Fibroblast of lung (primary cell): Measurements from ENCODE around the gene DUSP8. TPM values are rescaled to one million over a fixed set of nuclear protein-coding genes. Genes with fewer than 3 reads are reported as not detected.
"Not testable (repeated sequence)": the region's sequence is repeated elsewhere in the genome, so short reads cannot be mapped to it uniquely, and the experiment has no call there.

Experiments used
- DNase-seq, 2 donors: peaks; one replicate each; pipeline versions ENCODE4 v3.0.0 to v3.0.0-alpha.2; 2010; ENCODE audit warnings: low read depth in 2 of 2
- H2AFZ ChIP-seq: 2 replicates; pipeline ENCODE4 v1.5.1; 2012; ENCODE audit warnings: low read length, control low read depth, inconsistent platforms
- H3K27ac ChIP-seq: 2 replicates; pipeline ENCODE4 v1.5.1; 2011; ENCODE audit warnings: low read length, control low read depth; ENCODE audit not compliant: insufficient read depth
- H3K27me3 ChIP-seq: 2 replicates; pipeline ENCODE4 v1.5.1; 2011; ENCODE audit warnings: mild to moderate bottlenecking, low read length; ENCODE audit not compliant: control insufficient read depth, insufficient read depth
- H3K36me3 ChIP-seq: 2 replicates; pipeline ENCODE4 v1.5.1; 2011; ENCODE audit warnings: low read length; ENCODE audit not compliant: control insufficient read depth, insufficient read depth
- H3K4me1 ChIP-seq: 2 replicates; pipeline ENCODE4 v1.5.1; 2011; ENCODE audit warnings: low read length; ENCODE audit not compliant: control insufficient read depth, insufficient read depth; ENCODE audit errors: extremely low read depth
- H3K4me2 ChIP-seq: 2 replicates; pipeline ENCODE4 v1.5.1; 2011; ENCODE audit warnings: low read length, control low read depth; ENCODE audit not compliant: insufficient read depth; ENCODE audit errors: extremely low read depth
- H3K4me3 ChIP-seq, 4 experiments: fragments of 200-600 bp in 1 of 4; sonication (generic) in 1 of 4; replicated peaks in 1 of 4; 2 replicates each; pipeline ENCODE4 v1.5.1; 2011 to 2016; ENCODE audit warnings: low read length in 4 of 4, low read depth in 3 of 4, mild to moderate bottlenecking in 3 of 4, control low read depth in 2 of 4, inconsistent platforms in 1 of 4, mixed read lengths in 1 of 4; ENCODE audit not compliant: insufficient read depth in 1 of 4; ENCODE audit errors: control extremely low read depth in 1 of 4
- H3K79me2 ChIP-seq: 2 replicates; pipeline ENCODE4 v1.5.1; 2012; ENCODE audit warnings: mild to moderate bottlenecking, low read length, inconsistent platforms; ENCODE audit not compliant: control insufficient read depth, insufficient read depth
- H3K9ac ChIP-seq: 2 replicates; pipeline ENCODE4 v1.5.1; 2011; ENCODE audit warnings: mild to moderate bottlenecking, low read length, control low read depth; ENCODE audit not compliant: insufficient read depth
- H3K9me3 ChIP-seq: 2 replicates; pipeline ENCODE4 v1.5.1; 2012; ENCODE audit warnings: low read depth, low read length; ENCODE audit not compliant: control insufficient read depth, insufficient read depth
- H4K20me1 ChIP-seq: 2 replicates; pipeline ENCODE4 v1.5.1; 2011; ENCODE audit warnings: low read length; ENCODE audit not compliant: control insufficient read depth, insufficient read depth; ENCODE audit errors: extremely low read depth
- CTCF ChIP-seq, 2 donors: IDR thresholded peaks in 1 of 2; conservative IDR thresholded peaks in 1 of 2; 1 replicate in 1 of 2; 2 replicates in 1 of 2; pipeline ENCODE4 v1.5.1; 2011 to 2012; ENCODE audit warnings: low read length in 2 of 2, control low read depth in 1 of 2, inconsistent platforms in 1 of 2, low read depth in 1 of 2, mild to moderate bottlenecking in 1 of 2
- EZH2 ChIP-seq: IDR thresholded peaks from 2 replicates; pipeline ENCODE4 v1.5.1; 2012; ENCODE audit warnings: low read length, control low read depth, mild to moderate bottlenecking; ENCODE audit errors: missing control alignments
- polyA plus RNA-seq, 2 donors: library from polyadenylated mRNA; depleted of rRNA in 1 of 2; stranded (reverse) in 1 of 2; unstranded in 1 of 2; fragments of >200 nt; gene quantifications; 2 replicates each; pipeline ENCODE4 v1.2.1, GENCODE V29; 2011 to 2012; ENCODE audit warnings: missing spikeins in 1 of 2
- total RNA-seq: library from RNA; depleted of rRNA; stranded (reverse); fragments of >200 nt; gene quantifications from 2 replicates; pipeline ENCODE4 v1.2.1, GENCODE V29; 2014

The DUSP8 gene
- total and polyA plus RNA-seq, 2 donors (not counting 1 experiment from before 2014, with no cell fraction given): 0.62 to 0.66 TPM

- peaks cover 4% of the 10 kb centered on the region for H3K79me2 ChIP-seq
- H3K9me3 ChIP-seq: no peaks in the 10 kb centered on the region
- no peaks in the 10 kb centered on the region for H3K27me3 ChIP-seq
- H3K4me1 ChIP-seq: no peaks in the 10 kb centered on the region
- no peak overlapping the region for H3K9ac ChIP-seq
- no peak overlapping the region for H3K4me2 ChIP-seq
- H3K36me3 ChIP-seq: no peaks in the 10 kb centered on the region
- no peak overlapping the region for H2AFZ ChIP-seq
- DNase-seq: no peak
- H3K27ac ChIP-seq: no peak overlapping the region
- no peak for TF ChIP-seq EZH2
- TF ChIP-seq CTCF (conservative IDR thresholded peaks at IDR 0.05 in 1 of 2, IDR thresholded peaks at IDR 0.05 in 1 of 2; ENCODE audit: low read depth in 1 of 2, low read length in 2 of 2): no peak
- no peak overlapping the region for H3K4me3 ChIP-seq
- no peaks in the 10 kb centered on the region for H4K20me1 ChIP-seq
Observed at GRCh38 chr11:1513326-1514296, 58.5 kb downstream of the DUSP8 start.

- not testable (repeated sequence) for H3K4me3 ChIP-seq, H3K9me3 ChIP-seq, H3K36me3 ChIP-seq, DNase-seq, H2AFZ ChIP-seq, H3K4me2 ChIP-seq, H3K27me3 ChIP-seq, H3K9ac ChIP-seq, H4K20me1 ChIP-seq, H3K79me2 ChIP-seq, H3K4me1 ChIP-seq, H3K27ac ChIP-seq
Observed at GRCh38 chr11:1512531-1513258, 59.4 kb downstream of the DUSP8 start.

- H3K9ac ChIP-seq: no peak overlapping the region
- H3K4me2 ChIP-seq: no peak overlapping the region
- H3K27ac ChIP-seq: no peak overlapping the region
- no peak for DNase-seq
- no peaks in the 10 kb centered on the region for H3K27me3 ChIP-seq
- TF ChIP-seq EZH2 (no peak), CTCF (conservative IDR thresholded peaks at IDR 0.05 in 1 of 2, IDR thresholded peaks at IDR 0.05 in 1 of 2; ENCODE audit: low read depth in 1 of 2, low read length in 2 of 2) (no peak)
- no peaks in the 10 kb centered on the region for H3K9me3 ChIP-seq
- no peaks in the 10 kb centered on the region for H3K36me3 ChIP-seq
- peaks cover 4% of the 10 kb centered on the region for H3K79me2 ChIP-seq
- no peaks in the 10 kb centered on the region for H4K20me1 ChIP-seq
- H3K4me3 ChIP-seq: no peak overlapping the region
- H2AFZ ChIP-seq: no peak overlapping the region
- no peaks in the 10 kb centered on the region for H3K4me1 ChIP-seq
Observed at GRCh38 chr11:1511937-1512496, 60.1 kb downstream of the DUSP8 start.
